IMR-90 (cell line): ENCODE data around the gene RHBDF1. TPM values are rescaled to one million over a fixed set of nuclear protein-coding genes. Genes with fewer than 3 reads are reported as not detected.

ENCODE experiments used
- ATAC-seq: fragments of 200-7000 bp; cut with Tn5 transposase; 2 replicates; pipeline ENCODE4 v1.9.1; 2020; ENCODE audit warnings: low read depth, mild to moderate bottlenecking, moderate library complexity
- BruUV-seq: library from RNA; stranded (reverse); fragments of 400-500 nt; replicated peaks from 2 replicates; lab custom pipeline; 2021; lab: Mats Ljungman, UMichigan
- CTCF ChIA-PET: fragments of 300-600 bp; formaldehyde crosslinking; extraction: SDS; loops from one replicate; lab custom pipeline; 2021; ENCODE audit warnings: antibody characterized with exemption; lab: Yijun Ruan, JAX
- POLR2A ChIA-PET: fragments of 300-600 bp; sonication (Branson Sonifier 250); formaldehyde crosslinking; loops from one replicate; lab custom pipeline; 2022; ENCODE audit warnings: antibody characterized with exemption; ENCODE audit not compliant: unreplicated experiment; lab: Charles Lee
- DNase-seq: peaks from one replicate; pipeline ENCODE4 v3.0.0; 2013
- H2AFZ ChIP-seq: replicated peaks from 2 replicates; pipeline ENCODE3; 2013; ENCODE audit warnings: low read length, mild to moderate bottlenecking; ENCODE audit not compliant: poor library complexity
- H2AK5ac ChIP-seq: 2 replicates; pipeline ENCODE4 v1.6.1; 2013; ENCODE audit warnings: low read depth, low read length, inconsistent platforms
- H2AK9ac ChIP-seq: replicated peaks from 2 replicates; pipeline ENCODE3; 2013; ENCODE audit warnings: mild to moderate bottlenecking, low read depth, low read length, moderate library complexity; ENCODE audit not compliant: poor library complexity
- H2BK120ac ChIP-seq: 2 replicates; pipeline ENCODE4 v1.6.1; 2013; ENCODE audit warnings: low read depth, low read length, inconsistent platforms
- H2BK15ac ChIP-seq: 3 replicates; pipeline ENCODE4 v1.6.1; 2013; ENCODE audit warnings: low read depth, low read length, inconsistent platforms
- H2BK20ac ChIP-seq: 2 replicates; pipeline ENCODE4 v1.6.1; 2013; ENCODE audit warnings: low read depth, mild to moderate bottlenecking, inconsistent platforms, low read length, moderate library complexity
- H2BK5ac ChIP-seq: 2 replicates; pipeline ENCODE4 v1.6.1; 2013; ENCODE audit warnings: mild to moderate bottlenecking, low read depth, low read length, inconsistent platforms; ENCODE audit not compliant: poor library complexity, severe bottlenecking
- H3K14ac ChIP-seq: replicated peaks from 2 replicates; pipeline ENCODE4 v1.6.1; 2013; ENCODE audit warnings: low read depth, low read length, inconsistent platforms
- H3K18ac ChIP-seq: 2 replicates; pipeline ENCODE4 v1.6.1; 2013; ENCODE audit warnings: low read depth, low read length, control low read depth
- H3K23ac ChIP-seq: 2 replicates; pipeline ENCODE4 v1.6.1; 2013; ENCODE audit warnings: low read depth, low read length, inconsistent platforms
- H3K27ac ChIP-seq: 2 replicates; pipeline ENCODE4 v1.5.1; 2013; ENCODE audit warnings: mild to moderate bottlenecking, control low read depth, low read length; ENCODE audit not compliant: insufficient read depth
- H3K27me3 ChIP-seq: 2 replicates; pipeline ENCODE4 v1.6.1; 2013; ENCODE audit warnings: low read length; ENCODE audit not compliant: control insufficient read depth, insufficient read depth
- H3K36me3 ChIP-seq: 2 replicates; pipeline ENCODE4 v1.6.1; 2013; ENCODE audit warnings: low read length, mixed read lengths; ENCODE audit not compliant: control insufficient read depth, insufficient read depth
- H3K4ac ChIP-seq: 2 replicates; pipeline ENCODE4 v1.6.1; 2013; ENCODE audit warnings: low read depth, low read length, inconsistent platforms
- H3K4me1 ChIP-seq: 2 replicates; pipeline ENCODE4 v1.6.1; 2013; ENCODE audit warnings: low read length, mixed read lengths; ENCODE audit not compliant: control insufficient read depth, insufficient read depth
- H3K4me2 ChIP-seq: 2 replicates; pipeline ENCODE4 v1.6.1; 2013; ENCODE audit warnings: low read depth, mild to moderate bottlenecking, control low read depth, low read length, moderate library complexity
- H3K4me3 ChIP-seq: 2 replicates; pipeline ENCODE4 v1.5.1; 2013; ENCODE audit warnings: low read depth, mild to moderate bottlenecking, control low read depth, low read length, moderate library complexity; ENCODE audit not compliant: insufficient read depth
- H3K56ac ChIP-seq: 2 replicates; pipeline ENCODE4 v1.6.1; 2013; ENCODE audit warnings: low read length, inconsistent platforms; ENCODE audit not compliant: insufficient read depth; ENCODE audit errors: extremely low read depth
- H3K79me1 ChIP-seq, 2 experiments: 2 replicates each; pipeline ENCODE4 v1.6.1; 2013; ENCODE audit warnings: low read length in 2 of 2, inconsistent platforms in 1 of 2, low read depth in 1 of 2
- H3K9ac ChIP-seq: 2 replicates; pipeline ENCODE4 v1.6.1; 2013; ENCODE audit warnings: low read depth, low read length, control low read depth
- H3K9me1 ChIP-seq: 2 replicates; pipeline ENCODE4 v1.6.1; 2013; ENCODE audit warnings: low read length, inconsistent platforms; ENCODE audit not compliant: insufficient read depth
- H3K9me3 ChIP-seq: 2 replicates; pipeline ENCODE4 v1.6.1; 2013; ENCODE audit warnings: low read length; ENCODE audit not compliant: control insufficient read depth, insufficient read depth
- H4K20me1 ChIP-seq: 2 replicates; pipeline ENCODE4 v1.6.1; 2013; ENCODE audit warnings: low read length, inconsistent platforms; ENCODE audit not compliant: insufficient read depth
- H4K5ac ChIP-seq: 2 replicates; pipeline ENCODE4 v1.6.1; 2013; ENCODE audit warnings: mild to moderate bottlenecking, low read depth, low read length, control low read depth
- H4K8ac ChIP-seq, 2 experiments: 2 replicates each; pipeline ENCODE4 v1.6.1; 2013; ENCODE audit warnings: low read depth in 2 of 2, low read length in 2 of 2, control low read depth in 1 of 2, inconsistent platforms in 1 of 2
- H4K91ac ChIP-seq: 2 replicates; pipeline ENCODE4 v1.6.1; 2013; ENCODE audit warnings: low read depth, low read length, inconsistent platforms; ENCODE audit not compliant: insufficient read depth
- BHLHE40 ChIP-seq: fragments of 150-350 bp; IDR thresholded peaks from 2 replicates; pipeline ENCODE4 v1.6.1; 2016; ENCODE audit warnings: mild to moderate bottlenecking, low read depth, low read length
- CEBPB ChIP-seq: IDR thresholded peaks from 2 replicates; pipeline ENCODE4 v1.6.1; 2012; ENCODE audit warnings: low read depth, low read length, improper control_type of control experiment
- CHD1 ChIP-seq: IDR thresholded peaks from 2 replicates; pipeline ENCODE4 v1.6.1; 2012; ENCODE audit warnings: low read depth, low read length, improper control_type of control experiment
- FOS ChIP-seq: fragments of 150-350 bp; IDR thresholded peaks from 2 replicates; pipeline ENCODE4 v1.6.1; 2016; ENCODE audit warnings: low read depth, low read length
- MAFK ChIP-seq: IDR thresholded peaks from 2 replicates; pipeline ENCODE4 v1.6.1; 2012; ENCODE audit warnings: low read depth, low read length, improper control_type of control experiment
- MAZ ChIP-seq: IDR thresholded peaks from 2 replicates; pipeline ENCODE4 v1.6.1; 2012; ENCODE audit warnings: low read depth, mild to moderate bottlenecking, low read length, improper control_type of control experiment, moderate library complexity, borderline replicate concordance
- NFE2L2 ChIP-seq: fragments of 150-350 bp; IDR thresholded peaks from 2 replicates; pipeline ENCODE4 v1.6.1; 2016; ENCODE audit warnings: low read depth, mild to moderate bottlenecking, low read length
- POLR2A ChIP-seq: IDR thresholded peaks from 2 replicates; pipeline ENCODE4 v1.6.1; 2012; ENCODE audit warnings: mild to moderate bottlenecking, low read depth, low read length
- RAD21 ChIP-seq: IDR thresholded peaks from 2 replicates; pipeline ENCODE4 v1.6.1; 2012; ENCODE audit warnings: low read length, improper control_type of control experiment
- RCOR1 ChIP-seq: IDR thresholded peaks from 2 replicates; pipeline ENCODE4 v1.6.1; 2012; ENCODE audit warnings: mild to moderate bottlenecking, low read length, improper control_type of control experiment; ENCODE audit not compliant: insufficient replicate concordance
- RFX5 ChIP-seq: IDR thresholded peaks from 2 replicates; pipeline ENCODE4 v1.8.0; 2012; ENCODE audit warnings: low read depth, mild to moderate bottlenecking, low read length, moderate library complexity
- SMC3 ChIP-seq: fragments of 150-350 bp; IDR thresholded peaks from 2 replicates; pipeline ENCODE4 v1.6.1; 2016; ENCODE audit warnings: low read depth, mild to moderate bottlenecking, antibody characterized with exemption, low read length, moderate library complexity
- WGBS, 2 experiments: methylation state at CpG; one replicate each; pipeline versions ENCODE4 v1.1.5 to v1.1.7; 2013; ENCODE audit warnings: missing lambda C conversion rate in 2 of 2; ENCODE audit not compliant: insufficient read length in 1 of 2; ENCODE audit errors: extremely low coverage in 2 of 2; 5-methylcytosine and 5-hydroxymethylcytosine counted together
- dilution Hi-C: fragments of 300-500 bp; cut with HindIII; formaldehyde crosslinking; loops from one replicate; pipeline ENCODE4 v1.14.3; 2018; ENCODE audit warnings: low sequenced_read_pairs; ENCODE audit not compliant: unreplicated experiment
- in situ Hi-C: fragments of 300-500 bp; cut with MboI; formaldehyde crosslinking; loops from 3 replicates; pipeline ENCODE4 v1.14.3; 2019; ENCODE audit warnings: low sequenced_read_pairs, inconsistent platforms, mixed read lengths
- intact Hi-C: fragments of 100-400 bp; cut with micrococcal nuclease; formaldehyde crosslinking; loops from 2 replicates; pipeline ENCODE4 v1.10.0; 2022
- polyA plus RNA-seq, 3 experiments: library from polyadenylated mRNA; depleted of rRNA; stranded (reverse); fragments of >200 nt; gene quantifications; 2 replicates each; pipeline ENCODE4 v1.2.3, GENCODE V29; 2012; ENCODE audit warnings: low replicate concordance in 1 of 3
- total RNA-seq: library from RNA; depleted of rRNA; stranded (reverse); fragments of >200 nt; gene quantifications from 2 replicates; pipeline ENCODE4 v1.2.3, GENCODE V29; 2012
- TF ChIP-seq, protein P1 (sequence below): fragments of 150-350 bp; IDR thresholded peaks from 2 replicates; pipeline ENCODE4 v1.6.1; 2017; ENCODE audit warnings: mild to moderate bottlenecking, antibody characterized with exemption, low read length, low read depth

Gene RHBDF1
- total and polyA plus RNA-seq, 2 of the 4 experiments (the other 2 are of a cell fraction), result 13.8 to 86.6 TPM

DNA sequence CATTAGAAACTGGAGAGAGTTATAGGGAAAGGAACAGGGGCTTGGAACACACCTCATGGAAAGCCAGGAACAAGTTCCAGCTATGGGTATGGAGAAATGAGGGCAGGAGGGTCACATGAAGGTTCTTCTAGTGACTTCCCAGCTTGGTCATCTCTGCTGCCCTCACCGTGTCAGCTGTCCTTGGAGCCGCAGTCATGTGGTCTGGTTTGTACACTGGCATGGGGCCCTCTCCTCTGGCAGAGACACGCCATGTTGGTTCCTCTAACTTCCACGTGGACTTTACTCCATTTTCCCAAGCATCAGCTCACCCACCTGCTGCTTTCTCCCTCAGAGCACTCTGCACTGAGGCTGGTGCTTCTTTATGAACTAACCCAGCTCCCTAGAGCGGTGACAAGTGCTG is 31.9 kb upstream of the RHBDF1 start:
- Histone ChIP-seq H4K91ac (no peak overlapping the region), H2BK15ac (no peak overlapping the region), H3K36me3 (peaks cover 34% of the 10 kb centered on the region), H2BK20ac (no peak overlapping the region), H3K4me2 (no peak overlapping the region), H3K27me3 (no peaks in the 10 kb centered on the region), H3K4ac (no peak overlapping the region), H3K4me1 (no peaks in the 10 kb centered on the region), H2AK5ac (no peak overlapping the region), H3K9ac (no peak overlapping the region), H3K9me1 (no peaks in the 10 kb centered on the region), H2BK5ac (no peak overlapping the region), H4K5ac (no peak overlapping the region), H2BK120ac (no peak overlapping the region), H3K27ac (no peak overlapping the region), H3K79me1 (peaks cover 3 to 17% of the 10 kb centered on the region in 2 experiments; a peak in 2 of 4 replicates), H3K18ac (no peak overlapping the region), H3K4me3 (no peak overlapping the region), H3K56ac (no peak overlapping the region), H2AK9ac (no peak overlapping the region), H3K23ac (no peak overlapping the region), H4K20me1 (peaks cover 14% of the 10 kb centered on the region; the same call in 1 of the 2 replicates), H3K9me3 (no peaks in the 10 kb centered on the region), H2AFZ (no peak overlapping the region), H4K8ac (no peak overlapping the region), H3K14ac (no peak overlapping the region)
- ATAC-seq (no peak), DNase-seq (no peak)
- no TSS peak for BruUV-seq
- in situ Hi-C loops, result no loop called here
- 90% methylated on average over 2 of the region's 5 CpGs; no CpG with 5 or more reads in 1 of the 2 experiments for WGBS, 2 experiments
- ChIA-PET POLR2A (no interaction called here), CTCF (interaction anchor here (1.4 kb wide), 1 partner anchor 76 kb away, joined by 5 read pairs; the partner anchor contains the start of gene HBQ1)
- no peak for TF ChIP-seq CHD1
- TF ChIP-seq MAZ, result no peak
- TF ChIP-seq SMC3, result no peak
- no peak for TF ChIP-seq RAD21
- TF ChIP-seq CEBPB, result no peak
- no peak for TF ChIP-seq POLR2A
- TF ChIP-seq BHLHE40, result no peak
- TF ChIP-seq, protein P1, sequence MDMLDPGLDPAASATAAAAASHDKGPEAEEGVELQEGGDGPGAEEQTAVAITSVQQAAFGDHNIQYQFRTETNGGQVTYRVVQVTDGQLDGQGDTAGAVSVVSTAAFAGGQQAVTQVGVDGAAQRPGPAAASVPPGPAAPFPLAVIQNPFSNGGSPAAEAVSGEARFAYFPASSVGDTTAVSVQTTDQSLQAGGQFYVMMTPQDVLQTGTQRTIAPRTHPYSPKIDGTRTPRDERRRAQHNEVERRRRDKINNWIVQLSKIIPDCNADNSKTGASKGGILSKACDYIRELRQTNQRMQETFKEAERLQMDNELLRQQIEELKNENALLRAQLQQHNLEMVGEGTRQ, result no peak
- no peak for TF ChIP-seq FOS
- TF ChIP-seq RCOR1, result no peak
- no peak for TF ChIP-seq MAFK
- TF ChIP-seq RFX5, result no peak
- no peak for TF ChIP-seq NFE2L2
- intact Hi-C loops, result no loop called here
- dilution Hi-C loops, result no loop called here
